ENCODE data around the gene PRKN. TPM values are rescaled to one million over a fixed set of nuclear protein-coding genes. Genes with fewer than 3 reads are reported as not detected.

Gene PRKN
- total RNA-seq, 2 donors from 2014 or later: 15.7 to 19.3 TPM

- Histone ChIP-seq H3K36me3 (no peaks in the 10 kb centered on the region), H3K27me3 (no peaks in the 10 kb centered on the region), H3K4me3 (no peak overlapping the region), H3K9me3 (peaks cover 0 to 5% of the 10 kb centered on the region in 2 donors), H3K27ac (no peak overlapping the region), H3K4me1 (no peaks in the 10 kb centered on the region)
- no peak for DNase-seq (ENCODE audit: low spot score)
- TF ChIP-seq CTCF (IDR thresholded peaks at IDR 0.05): no peak
These were observed 1320.5 kb downstream of the PRKN start for GRCh38 chr6:161407115-161407514.

- TF ChIP-seq CTCF (IDR thresholded peaks at IDR 0.05): no peak
- Histone ChIP-seq H3K27me3 (no peaks in the 10 kb centered on the region), H3K9me3 (peaks cover 0 to 5% of the 10 kb centered on the region in 2 donors), H3K4me1 (no peaks in the 10 kb centered on the region), H3K4me3 (no peak overlapping the region), H3K36me3 (no peaks in the 10 kb centered on the region), H3K27ac (no peak overlapping the region)
- DNase-seq (ENCODE audit: low spot score): no peak
These were observed 1320.9 kb downstream of the PRKN start for GRCh38 chr6:161406646-161407045.

- no peaks in the 10 kb centered on the region for H3K36me3 ChIP-seq
- no peaks in the 10 kb centered on the region for H3K4me1 ChIP-seq
- H3K4me3 ChIP-seq: no peak overlapping the region
- no peak for DNase-seq (ENCODE audit: low spot score)
- no peak overlapping the region for H3K27ac ChIP-seq
- peaks cover 0 to 5% of the 10 kb centered on the region in 2 donors for H3K9me3 ChIP-seq
- TF ChIP-seq CTCF (IDR thresholded peaks at IDR 0.05): no peak
- no peaks in the 10 kb centered on the region for H3K27me3 ChIP-seq
These were observed 1322.1 kb downstream of the PRKN start for GRCh38 chr6:161405418-161405817.

GRCh38 chr6:161403717-161404116 lies 1323.8 kb downstream of the PRKN start:
- Histone ChIP-seq H3K9me3 (peaks cover 0 to 5% of the 10 kb centered on the region in 2 donors), H3K36me3 (no peaks in the 10 kb centered on the region), H3K4me3 (no peak overlapping the region), H3K27ac (no peak overlapping the region), H3K4me1 (no peaks in the 10 kb centered on the region), H3K27me3 (no peaks in the 10 kb centered on the region)
- DNase-seq (ENCODE audit: low spot score): no peak
- no peak for TF ChIP-seq CTCF (IDR thresholded peaks at IDR 0.05)

- Histone ChIP-seq H3K27me3 (no peaks in the 10 kb centered on the region), H3K9me3 (peaks cover 0 to 5% of the 10 kb centered on the region in 2 donors), H3K4me1 (no peaks in the 10 kb centered on the region), H3K36me3 (no peaks in the 10 kb centered on the region), H3K4me3 (no peak overlapping the region), H3K27ac (no peak overlapping the region)
- no peak for DNase-seq (ENCODE audit: low spot score)
- TF ChIP-seq CTCF (IDR thresholded peaks at IDR 0.05): no peak
These were observed 1325.8 kb downstream of the PRKN start for GRCh38 chr6:161401587-161402309.

- H3K27ac ChIP-seq: no peak overlapping the region
- no peaks in the 10 kb centered on the region for H3K4me1 ChIP-seq
- H3K27me3 ChIP-seq: no peaks in the 10 kb centered on the region
- H3K36me3 ChIP-seq: no peaks in the 10 kb centered on the region
- peaks cover 0 to 5% of the 10 kb centered on the region in 2 donors for H3K9me3 ChIP-seq
- no peak for TF ChIP-seq CTCF (IDR thresholded peaks at IDR 0.05)
- no peak overlapping the region for H3K4me3 ChIP-seq
- DNase-seq (ENCODE audit: low spot score): no peak
These were observed 1326.9 kb downstream of the PRKN start for GRCh38 chr6:161400671-161401070.
